Stimulated activated memory B cell treated with anti-CD40 and anti-IgM and Interleukin-4, amounts not matched to agents 10 μg/mL and 1 μg/mL and 100 μg/mL, for 72 hours (primary cell): Measurements from ENCODE around the gene PVRIG.
"Not testable (repeated sequence)": the region's sequence is repeated elsewhere in the genome, so short reads cannot be mapped to it uniquely, and the experiment has no call there.

Source experiments
- ATAC-seq: fragments of 150-1000 bp; cut with Tn5 transposase; 2 replicates; pipeline ENCODE4 v1.10.0; 2021
- H3K27ac Mint-ChIP-seq: one replicate; pipeline ENCODE4 v1.8.0; 2022; ENCODE audit warnings: mild to moderate bottlenecking, mixed read lengths
- H3K27me3 Mint-ChIP-seq: one replicate; pipeline ENCODE4 v1.8.0; 2022; ENCODE audit warnings: mixed read lengths
- H3K36me3 Mint-ChIP-seq: one replicate; pipeline ENCODE4 v1.8.0; 2022; ENCODE audit warnings: mixed read lengths
- H3K4me1 Mint-ChIP-seq: one replicate; pipeline ENCODE4 v1.8.0; 2022; ENCODE audit warnings: mixed read lengths
- H3K4me3 Mint-ChIP-seq: one replicate; pipeline ENCODE4 v1.8.0; 2022; ENCODE audit warnings: mild to moderate bottlenecking, moderate library complexity, mixed read lengths
- H3K9me3 Mint-ChIP-seq: one replicate; pipeline ENCODE4 v1.8.0; 2022; ENCODE audit warnings: mixed read lengths

The PVRIG gene

GRCh38 chr7:100270046-100270918, 50.5 kb downstream of the PVRIG start:
- H3K4me1 Mint-ChIP-seq: peaks cover 46% of the 10 kb centered on the region
- not testable (repeated sequence) for H3K27ac Mint-ChIP-seq, H3K4me3 Mint-ChIP-seq, H3K27me3 Mint-ChIP-seq, ATAC-seq, H3K9me3 Mint-ChIP-seq, H3K36me3 Mint-ChIP-seq
